SK-N-SH (cell line): ENCODE data around the gene TUFM. TPM values are rescaled to one million over a fixed set of nuclear protein-coding genes. Genes with fewer than 3 reads are reported as not detected.
A peak's percentile ranks its signal among the peaks of the same experiment; 100 is the strongest.

Source experiments
- CTCF ChIA-PET: fragments of 300-600, 350-600 bp; formaldehyde crosslinking; extraction: SDS; loops from one replicate; lab custom pipeline; 2021; lab: Yijun Ruan, JAX
- POLR2A ChIA-PET: fragments of 350-600 bp; sonication (Branson Sonifier 250); formaldehyde crosslinking; extraction: SDS; loops from one replicate; lab custom pipeline; 2020; ENCODE audit warnings: antibody characterized with exemption, inconsistent platforms; lab: Yijun Ruan, JAX
- DNase-seq: peaks from one replicate; pipeline ENCODE4 v3.0.0; 2012
- H2AFZ ChIP-seq: fragments of 200-600 bp; sonication (generic); 2 replicates; pipeline ENCODE4 v1.8.1; 2016; ENCODE audit warnings: antibody characterized with exemption, mild to moderate bottlenecking, low read depth
- H3F3A ChIP-seq: fragments of 200-600 bp; sonication (generic); replicated peaks from 2 replicates; pipeline ENCODE3; 2016; ENCODE audit warnings: antibody characterized with exemption, mild to moderate bottlenecking; ENCODE audit not compliant: insufficient read depth
- H3K27ac ChIP-seq, 2 experiments: fragments of 200-500 bp in 1 of 2; fragments of 200-600 bp in 1 of 2; sonication (Bioruptor generic) in 1 of 2; sonication (generic), shearing (Covaris generic) in 1 of 2; 2 replicates each; pipeline versions ENCODE4 v1.5.1 to v1.6.1; 2014 to 2016; ENCODE audit warnings: low read depth in 2 of 2, inconsistent platforms in 1 of 2, low read length in 1 of 2, mild to moderate bottlenecking in 1 of 2, mixed read lengths in 1 of 2
- H3K27me3 ChIP-seq: fragments of 200-600 bp; sonication (generic), shearing (Covaris generic); 2 replicates; pipeline ENCODE4 v1.6.1; 2016; ENCODE audit warnings: mixed run types; ENCODE audit not compliant: insufficient read depth
- H3K36me3 ChIP-seq, 2 experiments: fragments of 200-500 bp in 1 of 2; fragments of 200-600 bp in 1 of 2; sonication (Bioruptor generic) in 1 of 2; sonication (generic) in 1 of 2; replicated peaks in 1 of 2; 2 replicates each; pipeline versions ENCODE3 to v1.5.1; 2014 to 2016; ENCODE audit warnings: low read length in 1 of 2, mild to moderate bottlenecking in 1 of 2; ENCODE audit not compliant: insufficient read depth in 2 of 2, control insufficient read depth in 1 of 2
- H3K4me1 ChIP-seq, 2 experiments: fragments of 200-500 bp in 1 of 2; fragments of 200-600 bp in 1 of 2; sonication (Bioruptor generic) in 1 of 2; sonication (generic), shearing (Covaris generic) in 1 of 2; 2 replicates each; pipeline versions ENCODE4 v1.5.1 to v1.6.1; 2014 to 2016; ENCODE audit warnings: low read depth in 1 of 2, low read length in 1 of 2, mixed run types in 1 of 2; ENCODE audit not compliant: insufficient read depth in 2 of 2, control insufficient read depth in 1 of 2
- H3K4me2 ChIP-seq: fragments of 200-600 bp; sonication (generic), shearing (Covaris generic); 2 replicates; pipeline ENCODE4 v1.6.1; 2017; ENCODE audit warnings: mixed run types
- H3K4me3 ChIP-seq, 2 experiments: fragments of 200-500 bp in 1 of 2; fragments of 200-600 bp in 1 of 2; sonication (Bioruptor generic) in 1 of 2; sonication (generic), shearing (Covaris generic) in 1 of 2; 2 replicates each; pipeline versions ENCODE4 v1.5.1 to v1.8.1; 2014 to 2016; ENCODE audit warnings: low read depth in 2 of 2, inconsistent platforms in 1 of 2, low read length in 1 of 2, mild to moderate bottlenecking in 1 of 2, mixed read lengths in 1 of 2, moderate library complexity in 1 of 2
- H3K79me2 ChIP-seq: fragments of 200-600 bp; sonication (generic); 2 replicates; pipeline ENCODE4 v1.8.1; 2017; ENCODE audit warnings: mild to moderate bottlenecking; ENCODE audit not compliant: insufficient read depth
- H3K9ac ChIP-seq: fragments of 200-600 bp; sonication (generic); 2 replicates; pipeline ENCODE4 v1.6.1; 2017; ENCODE audit warnings: mixed run types
- H3K9me2 ChIP-seq: fragments of 200-600 bp; sonication (generic); 2 replicates; pipeline ENCODE4 v1.6.1; 2017; ENCODE audit warnings: mixed run types
- H3K9me3 ChIP-seq: fragments of 200-600 bp; sonication (generic); 2 replicates; pipeline ENCODE4 v1.6.1; 2017; ENCODE audit warnings: mixed run types, mild to moderate bottlenecking, moderate library complexity
- H4K20me1 ChIP-seq: fragments of 200-600 bp; sonication (generic); 2 replicates; pipeline ENCODE4 v1.6.1; 2017; ENCODE audit warnings: mild to moderate bottlenecking, mixed run types; ENCODE audit not compliant: insufficient read depth
- EP300 ChIP-seq, 2 experiments: IDR thresholded peaks; 2 replicates each; pipeline versions ENCODE4 v1.4.0 to v1.6.1; 2012; ENCODE audit warnings: borderline replicate concordance in 1 of 2, low read depth in 1 of 2, low read length in 1 of 2
- FOXJ3 ChIP-seq: sonication (generic); formaldehyde crosslinking; IDR thresholded peaks from 2 replicates; pipeline ENCODE4 v1.5.1; 2020; ENCODE audit warnings: mild to moderate bottlenecking, missing genetic modification reagents
- GABPA ChIP-seq: IDR thresholded peaks from 2 replicates; pipeline ENCODE4 v1.4.0; 2012; ENCODE audit warnings: low read depth, mild to moderate bottlenecking
- GATA2 ChIP-seq: sonication (generic); formaldehyde crosslinking; IDR thresholded peaks from 2 replicates; pipeline ENCODE4 v1.5.0; 2020; ENCODE audit warnings: mild to moderate bottlenecking, missing genetic modification reagents
- JUND ChIP-seq: IDR thresholded peaks from 2 replicates; pipeline ENCODE4 v1.4.0; 2012
- MEF2A ChIP-seq: IDR thresholded peaks from 2 replicates; pipeline ENCODE4 v1.4.0; 2012; ENCODE audit warnings: low read depth, borderline replicate concordance
- NFIC ChIP-seq: IDR thresholded peaks from 2 replicates; pipeline ENCODE4 v1.4.0; 2012; ENCODE audit warnings: borderline replicate concordance
- POLR2AphosphoS5 ChIP-seq: IDR thresholded peaks from 2 replicates; pipeline ENCODE4 v1.6.1; 2012; ENCODE audit warnings: low read depth, low read length
- RFX5 ChIP-seq: IDR thresholded peaks from 2 replicates; pipeline ENCODE4 v1.6.1; 2012; ENCODE audit warnings: mild to moderate bottlenecking, improper control_type of control experiment, low read length
- SIN3A ChIP-seq: IDR thresholded peaks from 2 replicates; pipeline ENCODE4 v1.6.1; 2012; ENCODE audit warnings: low read depth, mild to moderate bottlenecking, low read length, moderate library complexity, borderline replicate concordance
- SMC3 ChIP-seq: IDR thresholded peaks from 2 replicates; pipeline ENCODE4 v1.6.1; 2012; ENCODE audit warnings: low read depth, low read length, improper control_type of control experiment
- TAF1 ChIP-seq: IDR thresholded peaks from 2 replicates; pipeline ENCODE4 v1.6.1; 2012; ENCODE audit warnings: low read depth, mild to moderate bottlenecking, low read length, moderate library complexity, borderline replicate concordance
- YY1 ChIP-seq: IDR thresholded peaks from 2 replicates; pipeline ENCODE4 v1.4.0; 2012; ENCODE audit warnings: low read depth, mild to moderate bottlenecking
- WGBS: methylation state at CpG from one replicate; pipeline ENCODE4 v1.1.6; 2017; ENCODE audit warnings: low lambda C conversion rate; 5-methylcytosine and 5-hydroxymethylcytosine counted together
- polyA plus RNA-seq, 3 experiments: library from polyadenylated mRNA; depleted of rRNA; stranded (reverse); fragments of >200 nt; gene quantifications; 2 replicates each; pipeline ENCODE4 v1.2.3, GENCODE V29; 2012
- TF ChIP-seq, protein P1 (sequence below): IDR thresholded peaks from 2 replicates; pipeline ENCODE4 v1.4.0; 2012; ENCODE audit warnings: low read depth
- TF ChIP-seq, protein P2 (sequence below): fragments of 200-600 bp; sonication (generic); IDR thresholded peaks from 2 replicates; pipeline ENCODE4 v1.6.1; 2017; ENCODE audit warnings: antibody characterized with exemption, mild to moderate bottlenecking, moderate library complexity
- TF ChIP-seq, protein P3 (sequence below): IDR thresholded peaks from 2 replicates; pipeline ENCODE4; 2012
- TF ChIP-seq, protein P4 (sequence below): fragments of 150-350 bp; IDR thresholded peaks from 2 replicates; pipeline ENCODE4 v1.6.1; 2016; ENCODE audit warnings: mild to moderate bottlenecking, low read depth, low read length

The TUFM gene
- polyA plus RNA-seq, 1 of the 3 experiments (the other 2 are of a cell fraction), result 358 TPM

DNA sequence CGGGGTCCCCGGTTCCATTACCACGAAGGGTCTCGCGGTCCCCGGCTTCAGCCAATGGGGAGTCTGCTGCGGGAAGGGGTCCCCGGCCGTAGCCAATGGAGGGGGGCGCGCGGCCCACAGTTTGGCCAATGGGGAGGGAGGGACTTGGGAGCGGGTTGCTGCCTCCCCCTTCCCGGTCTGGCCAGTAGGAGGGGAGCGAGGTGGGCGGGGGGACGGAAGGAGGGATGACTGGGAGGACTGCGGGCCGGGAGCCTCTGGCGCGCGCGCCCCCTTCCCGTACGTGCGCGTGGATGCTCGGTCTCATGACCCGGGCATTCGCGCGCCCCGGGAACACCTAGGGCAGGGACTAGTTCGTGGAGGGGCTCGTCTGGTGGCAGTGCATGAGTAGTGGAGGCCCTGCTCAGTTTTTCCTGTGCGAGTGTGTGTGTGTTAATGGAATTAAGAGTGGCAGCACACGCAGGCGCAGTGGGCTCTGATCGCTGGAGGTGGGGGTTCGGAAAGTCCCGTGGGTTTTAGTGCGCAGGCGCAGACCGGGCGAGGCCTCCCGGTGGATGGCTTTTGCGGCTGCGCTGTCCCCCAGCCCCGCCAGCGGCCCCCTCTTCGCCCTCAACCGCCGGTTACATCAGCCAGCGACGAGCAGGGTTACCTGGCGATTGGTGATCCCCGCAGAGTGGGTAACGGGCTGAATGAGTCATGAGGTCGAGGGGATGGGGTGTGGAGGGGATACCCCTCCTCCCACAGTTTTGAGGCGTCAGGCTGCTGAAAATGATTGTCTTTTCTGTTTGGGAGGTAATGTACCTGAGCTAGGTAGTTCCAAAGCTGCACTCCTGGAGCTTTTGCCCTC lies 22.1 kb downstream of the TUFM start (continued):
- TF ChIP-seq EP300 (IDR thresholded peaks at IDR 0.05; ENCODE audit: borderline replicate concordance in 1 of 2, low read depth in 1 of 2, low read length in 1 of 2), result no peak
- TF ChIP-seq MEF2A, result no peak
- no peak for TF ChIP-seq GATA2 (CRISPR knock-in tag)
- TF ChIP-seq RFX5, result peak; percentile 71; the same call in 1 of the 2 replicates
- no peak for TF ChIP-seq NFIC
- TF ChIP-seq, protein P1, sequence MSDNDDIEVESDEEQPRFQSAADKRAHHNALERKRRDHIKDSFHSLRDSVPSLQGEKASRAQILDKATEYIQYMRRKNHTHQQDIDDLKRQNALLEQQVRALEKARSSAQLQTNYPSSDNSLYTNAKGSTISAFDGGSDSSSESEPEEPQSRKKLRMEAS, result peak; percentile 64; the same call in 1 of the 2 replicates
- no peak for TF ChIP-seq FOXJ3 (CRISPR knock-in tag)
- peak; percentile 67; the same call in 1 of the 2 replicates for TF ChIP-seq SIN3A
- TF ChIP-seq, protein P2, sequence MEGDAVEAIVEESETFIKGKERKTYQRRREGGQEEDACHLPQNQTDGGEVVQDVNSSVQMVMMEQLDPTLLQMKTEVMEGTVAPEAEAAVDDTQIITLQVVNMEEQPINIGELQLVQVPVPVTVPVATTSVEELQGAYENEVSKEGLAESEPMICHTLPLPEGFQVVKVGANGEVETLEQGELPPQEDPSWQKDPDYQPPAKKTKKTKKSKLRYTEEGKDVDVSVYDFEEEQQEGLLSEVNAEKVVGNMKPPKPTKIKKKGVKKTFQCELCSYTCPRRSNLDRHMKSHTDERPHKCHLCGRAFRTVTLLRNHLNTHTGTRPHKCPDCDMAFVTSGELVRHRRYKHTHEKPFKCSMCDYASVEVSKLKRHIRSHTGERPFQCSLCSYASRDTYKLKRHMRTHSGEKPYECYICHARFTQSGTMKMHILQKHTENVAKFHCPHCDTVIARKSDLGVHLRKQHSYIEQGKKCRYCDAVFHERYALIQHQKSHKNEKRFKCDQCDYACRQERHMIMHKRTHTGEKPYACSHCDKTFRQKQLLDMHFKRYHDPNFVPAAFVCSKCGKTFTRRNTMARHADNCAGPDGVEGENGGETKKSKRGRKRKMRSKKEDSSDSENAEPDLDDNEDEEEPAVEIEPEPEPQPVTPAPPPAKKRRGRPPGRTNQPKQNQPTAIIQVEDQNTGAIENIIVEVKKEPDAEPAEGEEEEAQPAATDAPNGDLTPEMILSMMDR, result peak; percentile 33; the same call in 1 of the 2 replicates
- TF ChIP-seq SMC3, result no peak
- TF ChIP-seq TAF1, result 0 out of 2 replicates have a peak, but pooled peaks have one; percentile 43

DNA sequence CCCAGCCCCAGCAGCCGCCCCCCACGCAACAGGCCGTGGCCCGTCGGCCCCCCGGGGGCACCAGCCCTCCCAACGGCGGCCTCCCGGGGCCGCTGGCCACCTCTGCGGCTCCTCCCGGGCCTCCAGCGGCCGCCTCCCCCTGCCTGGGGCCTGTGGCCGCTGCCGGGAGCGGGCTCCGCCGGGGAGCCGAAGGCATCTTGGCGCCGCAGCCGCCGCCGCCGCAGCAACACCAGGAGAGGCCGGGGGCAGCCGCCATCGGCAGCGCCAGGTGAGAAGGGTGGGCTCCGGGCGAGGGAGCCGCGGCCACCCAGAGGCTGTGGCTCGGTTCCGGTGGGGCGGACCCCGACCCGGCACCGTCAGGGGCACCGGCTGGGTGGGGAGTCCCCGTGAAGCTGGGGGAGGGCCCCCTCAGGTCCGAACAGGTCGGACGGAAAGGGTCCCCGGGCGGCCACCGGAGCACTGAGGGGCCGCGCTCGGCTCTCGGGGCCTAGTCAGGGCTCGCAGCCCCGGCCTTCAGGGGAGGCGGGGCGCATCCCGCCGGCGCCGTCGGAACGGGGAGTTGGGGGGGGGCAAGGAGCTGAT lies 22.8 kb downstream of the TUFM start:
- ChIA-PET POLR2A (interaction anchor here (0.6 to 3.8 kb wide), 12 partner anchors 8 to 531 kb away, joined by 3 to 25 read pairs (median 4); partner anchors contain the start of genes NFATC2IP, SBK1, SH2B1 and SPNS1), CTCF (interaction anchor here (0.6 to 2.7 kb wide), 4 partner anchors 23 to 151 kb away, joined by 3 to 12 read pairs (median 5); partner anchors contain the start of gene TUFM)
- Histone ChIP-seq H3K36me3 (peaks cover 30 to 43% of the 10 kb centered on the region in 2 experiments), H4K20me1 (peaks cover 39% of the 10 kb centered on the region), H3K4me1 (peaks cover 9 to 13% of the 10 kb centered on the region in 2 experiments; a peak in 3 of 4 replicates), H3K9me3 (no peaks in the 10 kb centered on the region), H3K27ac (peak overlapping the region; percentile 91 to 95), H2AFZ (no peak overlapping the region), H3K27me3 (no peaks in the 10 kb centered on the region), H3K9ac (peak overlapping the region; percentile 99), H3K79me2 (peaks cover 71% of the 10 kb centered on the region), H3K9me2 (no peaks in the 10 kb centered on the region), H3K4me3 (peak overlapping the region; percentile 81 to 90), H3F3A (peaks cover 5% of the 10 kb centered on the region), H3K4me2 (peak overlapping the region; percentile 85)
- TF ChIP-seq SMC3, result no peak
- no peak for TF ChIP-seq YY1
- TF ChIP-seq, protein P3, sequence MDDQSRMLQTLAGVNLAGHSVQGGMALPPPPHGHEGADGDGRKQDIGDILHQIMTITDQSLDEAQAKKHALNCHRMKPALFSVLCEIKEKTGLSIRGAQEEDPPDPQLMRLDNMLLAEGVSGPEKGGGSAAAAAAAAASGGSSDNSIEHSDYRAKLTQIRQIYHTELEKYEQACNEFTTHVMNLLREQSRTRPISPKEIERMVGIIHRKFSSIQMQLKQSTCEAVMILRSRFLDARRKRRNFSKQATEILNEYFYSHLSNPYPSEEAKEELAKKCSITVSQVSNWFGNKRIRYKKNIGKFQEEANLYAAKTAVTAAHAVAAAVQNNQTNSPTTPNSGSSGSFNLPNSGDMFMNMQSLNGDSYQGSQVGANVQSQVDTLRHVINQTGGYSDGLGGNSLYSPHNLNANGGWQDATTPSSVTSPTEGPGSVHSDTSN, result no peak
- TF ChIP-seq POLR2AphosphoS5, result no peak
- TF ChIP-seq, protein P4, sequence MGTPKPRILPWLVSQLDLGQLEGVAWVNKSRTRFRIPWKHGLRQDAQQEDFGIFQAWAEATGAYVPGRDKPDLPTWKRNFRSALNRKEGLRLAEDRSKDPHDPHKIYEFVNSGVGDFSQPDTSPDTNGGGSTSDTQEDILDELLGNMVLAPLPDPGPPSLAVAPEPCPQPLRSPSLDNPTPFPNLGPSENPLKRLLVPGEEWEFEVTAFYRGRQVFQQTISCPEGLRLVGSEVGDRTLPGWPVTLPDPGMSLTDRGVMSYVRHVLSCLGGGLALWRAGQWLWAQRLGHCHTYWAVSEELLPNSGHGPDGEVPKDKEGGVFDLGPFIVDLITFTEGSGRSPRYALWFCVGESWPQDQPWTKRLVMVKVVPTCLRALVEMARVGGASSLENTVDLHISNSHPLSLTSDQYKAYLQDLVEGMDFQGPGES, result no peak
- no peak for TF ChIP-seq FOXJ3 (CRISPR knock-in tag)
- TF ChIP-seq JUND, result no peak
- TF ChIP-seq GABPA, result no peak
- WGBS, result 0% methylated on average over 11 of the region's 62 CpGs
- DNase-seq, result no peak
